HCT116 (cell line): ENCODE results near the gene LRRFIP1. TPM values are rescaled to one million over a fixed set of nuclear protein-coding genes. Genes with fewer than 3 reads are reported as not detected.

Experiments used
- ATAC-seq: fragments of 200-7000 bp; cut with Tn5 transposase; 2 replicates; pipeline ENCODE4 v1.9.1; 2020; ENCODE audit warnings: mild to moderate bottlenecking, moderate library complexity
- BruUV-seq: library from RNA; stranded (reverse); fragments of 400-500 nt; replicated peaks from 2 replicates; lab custom pipeline; 2021; lab: Mats Ljungman, UMichigan
- CTCF ChIA-PET: fragments of 300-600 bp; sonication (Branson Sonifier 250); formaldehyde crosslinking; loops from one replicate; lab custom pipeline; 2021; ENCODE audit warnings: antibody characterized with exemption; lab: Charles Lee
- POLR2A ChIA-PET: fragments of 300-600, 350-600 bp; sonication (Branson Sonifier 250); formaldehyde crosslinking; loops from one replicate; lab custom pipeline; 2021; ENCODE audit warnings: antibody characterized with exemption; lab: Charles Lee
- RAD21 ChIA-PET, 2 experiments: fragments of 300-600 bp; sonication (Branson Sonifier 250); formaldehyde crosslinking; loops; one replicate each; lab custom pipeline; 2023; ENCODE audit warnings: low total read pairs in 2 of 2; ENCODE audit not compliant: uncharacterized antibody in 2 of 2, unreplicated experiment in 2 of 2, low non-redundant PET in 1 of 2; lab: Charles Lee
- DNase-seq: peaks from one replicate; pipeline ENCODE4 v3.0.0-alpha.2; 2010; ENCODE audit warnings: low read depth, low spot score
- H2AFZ ChIP-seq: fragments of 200-600 bp; shearing (Covaris generic), sonication (generic); 2 replicates; pipeline ENCODE4 v1.6.1; 2017; ENCODE audit warnings: low read depth, mixed run types, mixed read lengths, antibody characterized with exemption, low read length; ENCODE audit not compliant: poor library complexity, severe bottlenecking
- H3K27ac ChIP-seq: 2 replicates; pipeline ENCODE4 v1.5.1; 2012; ENCODE audit warnings: low read depth, low read length
- H3K27me3 ChIP-seq: fragments of 200-600 bp; sonication (generic); 2 replicates; pipeline ENCODE4 v1.6.1; 2016; ENCODE audit warnings: mixed run types, low read length, mixed read lengths; ENCODE audit not compliant: insufficient read depth
- H3K36me3 ChIP-seq, 2 experiments: fragments of 200-500 bp in 1 of 2; fragments of 200-600 bp in 1 of 2; sonication (Bioruptor generic) in 1 of 2; sonication (generic) in 1 of 2; 2 replicates each; pipeline versions ENCODE4 v1.5.1 to v1.6.1; 2014 to 2016; ENCODE audit warnings: low read length in 2 of 2, inconsistent platforms in 1 of 2, mixed read lengths in 1 of 2, mixed run types in 1 of 2; ENCODE audit not compliant: insufficient read depth in 2 of 2, control insufficient read depth in 1 of 2
- H3K4me1 ChIP-seq, 2 experiments: fragments of 200-600 bp in 1 of 2; sonication (generic) in 1 of 2; 2 replicates each; pipeline versions ENCODE4 v1.5.1 to v1.6.1; 2012 to 2017; ENCODE audit warnings: low read length in 2 of 2, inconsistent platforms in 1 of 2, mild to moderate bottlenecking in 1 of 2, mixed read lengths in 1 of 2, mixed run types in 1 of 2, moderate library complexity in 1 of 2; ENCODE audit not compliant: insufficient read depth in 2 of 2, control insufficient read depth in 1 of 2
- H3K4me2 ChIP-seq: fragments of 200-600 bp; sonication (generic); 2 replicates; pipeline ENCODE4 v1.6.1; 2017; ENCODE audit warnings: mixed run types, low read length, mixed read lengths
- H3K4me3 ChIP-seq, 2 experiments: fragments of 200-600 bp in 1 of 2; sonication (generic) in 1 of 2; replicated peaks in 1 of 2; 2 replicates each; pipeline ENCODE4 v1.5.1; 2011 to 2016; ENCODE audit warnings: low read length in 2 of 2, control low read depth in 1 of 2, low read depth in 1 of 2, mild to moderate bottlenecking in 1 of 2, mixed read lengths in 1 of 2, mixed run types in 1 of 2
- H3K79me2 ChIP-seq: fragments of 200-600 bp; sonication (generic); 2 replicates; pipeline ENCODE4 v1.6.1; 2017; ENCODE audit warnings: mild to moderate bottlenecking, mixed run types, low read length, moderate library complexity, mixed read lengths; ENCODE audit not compliant: insufficient read depth
- H3K9ac ChIP-seq: fragments of 200-600 bp; sonication (generic); 2 replicates; pipeline ENCODE4 v1.6.1; 2016; ENCODE audit warnings: low read length, mixed read lengths
- H3K9me2 ChIP-seq: fragments of 200-600 bp; sonication (generic), shearing (Covaris generic); 2 replicates; pipeline ENCODE4 v1.6.1; 2017; ENCODE audit warnings: mixed run types, mild to moderate bottlenecking, moderate library complexity; ENCODE audit not compliant: insufficient read depth
- H3K9me3 ChIP-seq, 2 experiments: fragments of 200-500 bp in 1 of 2; fragments of 200-600 bp in 1 of 2; sonication (Bioruptor generic) in 1 of 2; sonication (generic) in 1 of 2; 2 replicates each; pipeline ENCODE4 v1.6.1; 2014 to 2017; ENCODE audit warnings: low read length in 2 of 2, mixed read lengths in 2 of 2, inconsistent platforms in 1 of 2, low read depth in 1 of 2, mild to moderate bottlenecking in 1 of 2, mixed run types in 1 of 2, moderate library complexity in 1 of 2; ENCODE audit not compliant: control insufficient read depth in 1 of 2, insufficient read depth in 1 of 2
- H4K20me1 ChIP-seq: fragments of 200-600 bp; sonication (generic), shearing (Covaris generic); 2 replicates; pipeline ENCODE4 v1.6.1; 2017; ENCODE audit warnings: mixed run types, mild to moderate bottlenecking, moderate library complexity; ENCODE audit not compliant: insufficient read depth
- ATF3 ChIP-seq: IDR thresholded peaks from 2 replicates; pipeline ENCODE4 v1.6.1; 2012
- CBX3 ChIP-seq: IDR thresholded peaks from 2 replicates; pipeline ENCODE4 v1.6.1; 2012; ENCODE audit warnings: low read depth
- CEBPB ChIP-seq: IDR thresholded peaks from 2 replicates; pipeline ENCODE4 v1.6.1; 2012; ENCODE audit warnings: low read depth
- CTCF ChIP-seq, 3 experiments: fragments of 200-600 bp in 1 of 3; sonication (generic) in 1 of 3; IDR thresholded peaks in 2 of 3; conservative IDR thresholded peaks in 1 of 3; 2 replicates each; pipeline ENCODE4 v1.5.1; 2012 to 2017; ENCODE audit warnings: low read depth in 2 of 3, low read length in 2 of 3, antibody characterized with exemption in 1 of 3, borderline replicate concordance in 1 of 3, control low read depth in 1 of 3, mild to moderate bottlenecking in 1 of 3, mixed read lengths in 1 of 3, mixed run types in 1 of 3, moderate library complexity in 1 of 3; ENCODE audit not compliant: insufficient read depth in 1 of 3
- ELF1 ChIP-seq: IDR thresholded peaks from 2 replicates; pipeline ENCODE4 v1.6.1; 2012; ENCODE audit warnings: low read depth, borderline replicate concordance
- EZH2 ChIP-seq: fragments of 200-600 bp; sonication (generic); IDR thresholded peaks from 2 replicates; pipeline ENCODE4 v1.6.1; 2017; ENCODE audit warnings: antibody characterized with exemption, mixed run types
- EZH2phosphoT487 ChIP-seq: fragments of 200-600 bp; IDR thresholded peaks from 2 replicates; pipeline ENCODE4 v1.6.1; 2018; ENCODE audit warnings: antibody characterized with exemption, borderline replicate concordance
- FOSL1 ChIP-seq: IDR thresholded peaks from 2 replicates; pipeline ENCODE4 v1.6.1; 2012; ENCODE audit warnings: low read depth
- JUND ChIP-seq: IDR thresholded peaks from 2 replicates; pipeline ENCODE4 v1.6.1; 2012
- MAX ChIP-seq: IDR thresholded peaks from 2 replicates; pipeline ENCODE4 v1.6.1; 2012
- POLR2A ChIP-seq: IDR thresholded peaks from 2 replicates; pipeline ENCODE4 v1.7.0; 2011; ENCODE audit warnings: borderline replicate concordance; ENCODE audit not compliant: insufficient read depth, insufficient read length; ENCODE audit errors: extremely low read depth
- POLR2AphosphoS5 ChIP-seq: IDR thresholded peaks from 2 replicates; pipeline ENCODE4 v1.6.1; 2011; ENCODE audit warnings: mild to moderate bottlenecking, low read depth, low read length, moderate library complexity
- RAD21 ChIP-seq: IDR thresholded peaks from 2 replicates; pipeline ENCODE4 v1.6.1; 2012; ENCODE audit warnings: low read depth, mild to moderate bottlenecking
- REST ChIP-seq: IDR thresholded peaks from 2 replicates; pipeline ENCODE4 v1.6.1; 2012; ENCODE audit warnings: low read depth
- SIN3A ChIP-seq: IDR thresholded peaks from 2 replicates; pipeline ENCODE4 v1.6.1; 2012; ENCODE audit warnings: low read depth
- SP1 ChIP-seq: IDR thresholded peaks from 2 replicates; pipeline ENCODE4 v1.6.1; 2012; ENCODE audit warnings: low read depth
- SRF ChIP-seq: IDR thresholded peaks from 2 replicates; pipeline ENCODE4 v1.6.1; 2012; ENCODE audit warnings: low read depth
- TCF7L2 ChIP-seq: IDR thresholded peaks from 2 replicates; pipeline ENCODE4 v1.7.0; 2011; ENCODE audit warnings: borderline replicate concordance, inconsistent platforms; ENCODE audit not compliant: insufficient read depth, insufficient read length; ENCODE audit errors: extremely low read depth
- YY1 ChIP-seq: IDR thresholded peaks from 2 replicates; pipeline ENCODE4 v1.6.1; 2011; ENCODE audit warnings: low read length, low read depth, moderate library complexity, mild to moderate bottlenecking; ENCODE audit not compliant: insufficient replicate concordance; ENCODE audit errors: extremely low read depth
- ZNF274 ChIP-seq: fragments of 200-500 bp; sonication (Bioruptor generic); IDR thresholded peaks from 2 replicates; pipeline ENCODE4 v1.6.1; 2014; ENCODE audit warnings: mild to moderate bottlenecking, low read depth, low read length, inconsistent platforms
- intact Hi-C: fragments of 100-400 bp; cut with micrococcal nuclease; formaldehyde crosslinking; loops from 2 replicates; pipeline ENCODE4 v1.10.0; 2022
- total RNA-seq: library from RNA; stranded (reverse); gene quantifications from one replicate; pipeline ENCODE4 v1.2.1, GENCODE V29; 2021; ENCODE audit not compliant: unreplicated experiment

The LRRFIP1 gene
- total RNA-seq, 1 experiment from 2014 or later, result 76.9 TPM

GRCh38 chr2:237636578-237636977, 9.2 kb downstream of the LRRFIP1 start:
- Histone ChIP-seq H3K4me1 (no peaks in the 10 kb centered on the region), H3K9me3 (no peaks in the 10 kb centered on the region), H3K4me2 (no peak overlapping the region), H3K9me2 (no peaks in the 10 kb centered on the region), H2AFZ (no peak overlapping the region), H3K4me3 (no peak overlapping the region), H3K79me2 (no peaks in the 10 kb centered on the region), H3K27ac (no peak overlapping the region), H4K20me1 (no peaks in the 10 kb centered on the region), H3K36me3 (no peaks in the 10 kb centered on the region), H3K27me3 (peaks cover 7% of the 10 kb centered on the region; the same call in 1 of the 2 replicates), H3K9ac (no peak overlapping the region)
- TF ChIP-seq SIN3A (no peak), EZH2 (no peak), REST (no peak), EZH2phosphoT487 (no peak), SRF (no peak), ATF3 (no peak), CBX3 (no peak), TCF7L2 (no peak), YY1 (no peak), CEBPB (no peak), FOSL1 (no peak), ELF1 (no peak), SP1 (no peak), JUND (no peak), MAX (no peak), RAD21 (no peak), POLR2AphosphoS5 (no peak), CTCF (IDR thresholded peaks at IDR 0.05 in 2 of 3, conservative IDR thresholded peaks at IDR 0.05 in 1 of 3; ENCODE audit: borderline replicate concordance in 1 of 3, insufficient read depth in 1 of 3, low read depth in 2 of 3, low read length in 2 of 3) (no peak), POLR2A (no peak), ZNF274 (no peak)
- POLR2A ChIA-PET, result no interaction called here
- BruUV-seq, result no TSS peak
- intact Hi-C loops, result no loop called here
- RAD21 ChIA-PET, result no interaction called here
- DNase-seq, result no peak
- CTCF ChIA-PET, result no interaction called here
- no peak for ATAC-seq
